Measurements from ENCODE around the gene B4GALT1.
A peak's percentile ranks its signal among the peaks of the same experiment; 100 is the strongest.

B4GALT1 gene

GRCh38 chr9:33177086-33177485 is 9.9 kb upstream of the B4GALT1 start:
- no peak for DNase-seq (ENCODE audit: low read depth in 2 of 2)
- no peak for TF ChIP-seq CTCF (IDR thresholded peaks at IDR 0.05; ENCODE audit: low read depth, low read length)
- H3K4me3 ChIP-seq (replicated peaks in 1 of 2; ENCODE audit: low read depth in 2 of 2, low read length in 2 of 2) = no peak overlapping the region

- no peak for DNase-seq (ENCODE audit: low read depth in 2 of 2)
Measured at GRCh38 chr9:33175649-33176325, 8.7 kb upstream of the B4GALT1 start.

GRCh38 chr9:33172256-33173238 is 5.4 kb upstream of the B4GALT1 start:
- peak; percentile 38 to 92 for DNase-seq (ENCODE audit: low read depth in 2 of 2)
- no peak for TF ChIP-seq CTCF (IDR thresholded peaks at IDR 0.05; ENCODE audit: low read depth, low read length)
- no peak overlapping the region for H3K4me3 ChIP-seq (replicated peaks in 1 of 2; ENCODE audit: low read depth in 2 of 2, low read length in 2 of 2)

More at GRCh38 chr9:33175649-33176325, 8.7 kb upstream of the B4GALT1 start:
- H3K4me3 ChIP-seq (replicated peaks in 1 of 2; ENCODE audit: low read depth in 2 of 2, low read length in 2 of 2) = no peak overlapping the region
- no peak for TF ChIP-seq CTCF (IDR thresholded peaks at IDR 0.05; ENCODE audit: low read depth, low read length)

- peak; percentile 37 to 40 for DNase-seq (ENCODE audit: low read depth in 2 of 2)
- no peak overlapping the region for H3K4me3 ChIP-seq (replicated peaks in 1 of 2; ENCODE audit: low read depth in 2 of 2, low read length in 2 of 2)
- peak; percentile 10 for TF ChIP-seq CTCF (IDR thresholded peaks at IDR 0.05; ENCODE audit: low read depth, low read length)
Measured at GRCh38 chr9:33170464-33171415, 3.6 kb upstream of the B4GALT1 start.

- DNase-seq (ENCODE audit: low read depth in 2 of 2) = no peak
- H3K4me3 ChIP-seq (replicated peaks in 1 of 2; ENCODE audit: low read depth in 2 of 2, low read length in 2 of 2) = no peak overlapping the region
- no peak for TF ChIP-seq CTCF (IDR thresholded peaks at IDR 0.05; ENCODE audit: low read depth, low read length)
Measured at GRCh38 chr9:33168941-33169544, 1.9 kb upstream of the B4GALT1 start.

- TF ChIP-seq CTCF (IDR thresholded peaks at IDR 0.05; ENCODE audit: low read depth, low read length) = no peak
- H3K4me3 ChIP-seq (replicated peaks in 1 of 2; ENCODE audit: low read depth in 2 of 2, low read length in 2 of 2) = peak overlapping the region; percentile 49 to 52
- no peak for DNase-seq (ENCODE audit: low read depth in 2 of 2)
Measured at GRCh38 chr9:33167972-33168461, 881 bp upstream of the B4GALT1 start.
